Esophagus muscularis mucosa (tissue), 4 donors: ENCODE results near the gene TCF7. TPM values are rescaled to one million over a fixed set of nuclear protein-coding genes. Genes with fewer than 3 reads are reported as not detected.

Experiments
- DNase-seq: peaks from one replicate; pipeline ENCODE4 v3.0.0-alpha.2; 2017; ENCODE audit errors: extremely low spot score
- H3K27ac ChIP-seq, 4 donors: fragments of 200-600 bp; sonication (generic); replicated peaks in 1 of 4; 1 replicate in 3 of 4; 2 replicates in 1 of 4; pipeline ENCODE4 v1.5.1; 2016 to 2019; ENCODE audit warnings: mild to moderate bottlenecking in 1 of 4
- H3K27me3 ChIP-seq, 4 donors: fragments of 200-600 bp; sonication (generic); one replicate each; pipeline versions ENCODE4 v1.5.1 to v1.6.0; 2016 to 2019
- H3K36me3 ChIP-seq, 4 donors: fragments of 200-600 bp; sonication (generic); one replicate each; pipeline ENCODE4 v1.5.1; 2016 to 2019
- H3K4me1 ChIP-seq, 4 donors: fragments of 200-600 bp; sonication (generic); one replicate each; pipeline ENCODE4 v1.5.1; 2016 to 2019
- H3K4me3 ChIP-seq, 4 donors: fragments of 200-600 bp; sonication (generic); 1 replicate in 2 of 4; 2 replicates in 2 of 4; pipeline ENCODE4 v1.5.1; 2016 to 2019; ENCODE audit warnings: mild to moderate bottlenecking in 4 of 4, moderate library complexity in 1 of 4
- H3K9me3 ChIP-seq, 4 donors: fragments of 200-600 bp; sonication (generic); 1 replicate in 3 of 4; 2 replicates in 1 of 4; pipeline ENCODE4 v1.5.1; 2016 to 2019
- CTCF ChIP-seq, 3 experiments: fragments of 200-600 bp in 2 of 3; fragments of 450-650 bp in 1 of 3; sonication (generic) in 2 of 3; IDR thresholded peaks; one replicate each; pipeline ENCODE4 v1.5.1; 2017 to 2019; ENCODE audit warnings: antibody characterized with exemption in 3 of 3, mild to moderate bottlenecking in 2 of 3, moderate library complexity in 1 of 3
- EP300 ChIP-seq: sonication (generic); formaldehyde crosslinking; IDR thresholded peaks from one replicate; pipeline ENCODE4 v1.6.1; 2017; ENCODE audit warnings: antibody characterized with exemption
- POLR2A ChIP-seq: fragments of 450-650 bp; IDR thresholded peaks from one replicate; pipeline ENCODE4 v1.6.1; 2017; ENCODE audit warnings: antibody characterized with exemption, moderate library complexity, mild to moderate bottlenecking, low read depth
- POLR2AphosphoS5 ChIP-seq, 2 donors: sonication (generic); formaldehyde crosslinking; IDR thresholded peaks; one replicate each; pipeline ENCODE4 v1.6.1; 2017; ENCODE audit warnings: antibody characterized with exemption in 2 of 2
- WGBS: methylation state at CpG from one replicate; pipeline ENCODE4 v1.1.5; 2018; 5-methylcytosine and 5-hydroxymethylcytosine counted together
- intact Hi-C: fragments of 100-400 bp; cut with DNase I; formaldehyde crosslinking; loops from one replicate; pipeline ENCODE4 v1.15.1; 2023
- total RNA-seq, 4 donors: library from RNA; depleted of rRNA; stranded (reverse); fragments of >200 nt; gene quantifications; one replicate each; pipeline versions ENCODE4 v1.1.0 to v1.2.1, GENCODE V29; 2016

TCF7 gene
- total RNA-seq, 4 donors from 2014 or later, result 0.99 to 2.1 (median 1.5) TPM

- TF ChIP-seq POLR2AphosphoS5 (IDR thresholded peaks at IDR 0.05), result no peak
- no peak for TF ChIP-seq EP300
- TF ChIP-seq CTCF (IDR thresholded peaks at IDR 0.05), result no peak
- no peak for TF ChIP-seq POLR2A
- no peak for DNase-seq
- peaks cover 3 to 77% (median 58%) of the 10 kb centered on the region in 4 donors for H3K36me3 ChIP-seq
- intact Hi-C loops, result no loop called here
- no peak overlapping the region for H3K4me3 ChIP-seq
- H3K9me3 ChIP-seq, result no peaks in the 10 kb centered on the region
- H3K4me1 ChIP-seq, result peaks cover 16 to 31% (median 30%) of the 10 kb centered on the region in 4 donors
- 94% methylated on average over 7 of the region's 7 CpGs for WGBS
- H3K27me3 ChIP-seq, result no peaks in the 10 kb centered on the region
- no peak overlapping the region for H3K27ac ChIP-seq
Observed at GRCh38 chr5:134131578-134132350, 17.3 kb downstream of the TCF7 start.

GRCh38 chr5:134132372-134133187 is 18.1 kb downstream of the TCF7 start:
- Histone ChIP-seq H3K27me3 (no peaks in the 10 kb centered on the region), H3K4me3 (no peak overlapping the region), H3K36me3 (peaks cover 6 to 76% (median 60%) of the 10 kb centered on the region in 4 donors), H3K27ac (no peak overlapping the region), H3K9me3 (no peaks in the 10 kb centered on the region), H3K4me1 (peaks cover 9 to 23% (median 22%) of the 10 kb centered on the region in 4 donors)
- TF ChIP-seq CTCF (IDR thresholded peaks at IDR 0.05), result no peak
- TF ChIP-seq POLR2AphosphoS5 (IDR thresholded peaks at IDR 0.05), result no peak
- no peak for TF ChIP-seq EP300
- TF ChIP-seq POLR2A, result no peak
- WGBS, result 71% methylated on average over 16 of the region's 16 CpGs
- DNase-seq, result no peak
- intact Hi-C loops, result no loop called here

GRCh38 chr5:134133188-134133994 is 18.9 kb downstream of the TCF7 start:
- no peak overlapping the region for H3K4me3 ChIP-seq
- peaks cover 6 to 78% (median 61%) of the 10 kb centered on the region in 4 donors for H3K36me3 ChIP-seq
- 84% methylated on average over 3 of the region's 9 CpGs for WGBS
- H3K27ac ChIP-seq, result no peak overlapping the region
- peaks cover under 1 to 15% (median 14%) of the 10 kb centered on the region in 4 donors for H3K4me1 ChIP-seq
- DNase-seq, result no peak
- H3K9me3 ChIP-seq, result no peaks in the 10 kb centered on the region
- intact Hi-C loops, result no loop called here
- no peak for TF ChIP-seq POLR2AphosphoS5 (IDR thresholded peaks at IDR 0.05)
- TF ChIP-seq POLR2A, result no peak
- no peak for TF ChIP-seq CTCF (IDR thresholded peaks at IDR 0.05)
- TF ChIP-seq EP300, result no peak
- no peaks in the 10 kb centered on the region for H3K27me3 ChIP-seq

- no peak for DNase-seq
Observed at GRCh38 chr5:134133995-134134541, 19.6 kb downstream of the TCF7 start.

More at GRCh38 chr5:134133995-134134541, 19.6 kb downstream of the TCF7 start:
- Histone ChIP-seq H3K27me3 (no peaks in the 10 kb centered on the region), H3K9me3 (no peaks in the 10 kb centered on the region), H3K27ac (no peak overlapping the region), H3K4me3 (no peak overlapping the region), H3K36me3 (peaks cover 6 to 79% (median 62%) of the 10 kb centered on the region in 4 donors), H3K4me1 (peaks cover 2 to 15% (median 10%) of the 10 kb centered on the region in 4 donors)
- WGBS, result 92% methylated on average over 6 of the region's 6 CpGs
- TF ChIP-seq EP300 (no peak), POLR2A (no peak)
- intact Hi-C loops, result no loop called here
